Stimulated activated naive CD8-positive, alpha-beta T cell treated with anti-CD3 and anti-CD28 coated beads, Interleukin-15, Interleukin-2, amounts not matched to agents 100 ng/mL and 50 ng/mL, for 24 hours (primary cell): Measurements from ENCODE around the gene CNNM4.
A peak's percentile ranks its signal among the peaks of the same experiment; 100 is the strongest.
"Not testable (repeated sequence)": the region's sequence is repeated elsewhere in the genome, so short reads cannot be mapped to it uniquely, and the experiment has no call there.

Source experiments
- H3K27ac Mint-ChIP-seq: one replicate; pipeline ENCODE4 v1.8.0; 2021; ENCODE audit warnings: mild to moderate bottlenecking, mixed read lengths
- H3K27me3 Mint-ChIP-seq: one replicate; pipeline ENCODE4 v1.8.0; 2021; ENCODE audit warnings: mixed read lengths
- H3K36me3 Mint-ChIP-seq: one replicate; pipeline ENCODE4 v1.8.0; 2021; ENCODE audit warnings: low read depth, mixed read lengths
- H3K4me1 Mint-ChIP-seq: one replicate; pipeline ENCODE4 v1.8.0; 2021; ENCODE audit warnings: low read depth, mixed read lengths
- H3K4me3 Mint-ChIP-seq: one replicate; pipeline ENCODE4 v1.8.0; 2021; ENCODE audit warnings: mild to moderate bottlenecking, mixed read lengths
- H3K9me3 Mint-ChIP-seq: one replicate; pipeline ENCODE4 v1.8.0; 2021; ENCODE audit warnings: mixed read lengths

CNNM4 gene

DNA sequence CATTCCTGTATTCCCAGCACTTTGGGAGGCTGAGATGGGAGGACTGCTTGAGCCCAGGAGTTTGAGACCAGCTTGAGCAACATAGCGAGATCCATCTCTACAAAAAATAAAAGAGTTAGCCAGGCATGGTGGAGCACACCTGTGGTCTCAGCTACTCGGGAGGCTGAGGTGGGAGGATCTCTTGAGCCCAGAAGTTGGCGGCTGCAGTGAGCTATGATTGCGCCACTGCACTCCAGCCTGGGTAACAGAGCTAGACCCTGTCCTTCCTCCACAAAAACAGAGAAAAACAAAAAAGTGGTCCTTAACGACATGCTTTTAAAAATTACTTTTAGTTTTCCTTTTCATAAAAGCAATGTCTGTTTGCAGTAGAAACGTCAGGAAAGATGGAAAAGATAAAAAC, 35.8 kb downstream of the CNNM4 start:
- not testable (repeated sequence) for H3K27ac Mint-ChIP-seq, H3K27me3 Mint-ChIP-seq, H3K4me3 Mint-ChIP-seq, H3K9me3 Mint-ChIP-seq, H3K4me1 Mint-ChIP-seq
- H3K36me3 Mint-ChIP-seq, result peaks cover 12% of the 10 kb centered on the region

DNA sequence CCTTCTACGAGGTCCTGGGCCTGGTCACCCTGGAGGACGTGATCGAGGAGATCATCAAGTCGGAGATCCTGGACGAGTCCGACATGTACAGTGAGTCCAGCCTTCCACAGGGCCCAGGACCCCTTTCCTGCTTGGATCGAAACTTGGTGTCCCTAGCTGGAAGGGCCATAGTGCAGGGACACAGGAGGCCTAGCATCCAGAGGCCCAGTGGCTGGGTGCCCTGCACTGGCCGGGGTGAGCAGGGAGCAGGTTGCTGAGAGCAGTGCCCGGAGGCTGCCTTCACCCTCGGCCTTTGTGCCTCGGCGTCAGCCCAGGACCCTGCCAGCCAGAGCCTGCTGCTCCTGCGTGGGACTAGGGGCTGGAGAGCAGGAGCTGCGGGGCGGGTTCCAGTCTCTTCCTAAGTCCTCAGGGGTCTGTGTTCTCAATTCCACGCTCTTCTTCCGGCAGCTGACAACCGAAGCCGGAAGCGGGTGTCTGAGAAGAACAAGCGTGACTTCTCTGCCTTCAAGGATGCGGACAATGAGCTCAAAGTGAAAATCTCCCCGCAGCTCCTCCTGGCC, 36.4 kb downstream of the CNNM4 start:
- H3K4me3 Mint-ChIP-seq, result no peak overlapping the region
- no peak overlapping the region for H3K27ac Mint-ChIP-seq
- H3K4me1 Mint-ChIP-seq, result no peaks in the 10 kb centered on the region
- H3K27me3 Mint-ChIP-seq, result no peaks in the 10 kb centered on the region
- no peaks in the 10 kb centered on the region for H3K9me3 Mint-ChIP-seq
- peaks cover 12% of the 10 kb centered on the region for H3K36me3 Mint-ChIP-seq

DNA sequence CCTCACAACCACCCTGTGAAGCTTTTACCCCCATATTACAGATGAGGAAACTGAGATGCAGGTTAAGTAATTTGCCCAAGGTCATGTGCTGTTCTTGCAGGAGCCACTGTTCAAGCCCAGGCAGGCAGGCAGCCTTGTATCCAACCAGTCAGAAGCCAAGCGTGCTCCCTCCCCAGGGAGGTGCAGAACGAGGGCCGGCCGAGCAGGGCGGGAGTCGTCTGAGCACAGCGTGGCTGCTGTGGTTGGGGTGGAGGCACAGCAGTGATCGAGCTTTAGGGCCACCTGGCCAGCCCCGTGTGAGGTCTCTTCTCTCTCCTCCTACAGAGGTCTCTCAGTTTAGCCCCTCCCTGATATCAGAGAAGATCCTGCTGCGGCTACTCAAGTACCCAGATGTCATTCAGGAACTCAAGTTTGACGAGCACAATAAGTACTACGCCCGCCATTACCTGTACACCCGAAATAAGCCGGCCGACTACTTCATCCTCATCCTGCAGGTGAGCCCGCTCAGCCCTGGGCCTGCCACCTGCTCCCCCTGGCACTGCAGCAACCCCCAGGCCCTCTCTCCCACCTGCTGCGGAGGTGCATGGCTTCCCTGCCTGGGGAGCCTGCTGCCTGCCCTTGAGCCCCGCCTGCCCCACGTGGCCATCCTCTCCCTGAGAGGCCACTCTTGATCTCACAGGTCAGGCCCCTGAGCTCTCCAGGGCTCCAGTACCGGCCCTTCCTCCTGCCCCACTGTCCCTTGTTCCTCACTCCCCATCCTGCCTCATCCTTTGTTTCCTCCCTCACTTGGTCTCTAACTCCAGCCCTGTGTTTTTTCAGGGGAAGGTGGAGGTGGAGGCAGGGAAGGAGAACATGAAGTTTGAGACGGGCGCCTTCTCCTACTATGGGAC, 38.3 kb downstream of the CNNM4 start:
- Mint-ChIP-seq H3K9me3 (no peaks in the 10 kb centered on the region), H3K4me3 (no peak overlapping the region), H3K4me1 (no peaks in the 10 kb centered on the region), H3K27me3 (no peaks in the 10 kb centered on the region), H3K27ac (no peak overlapping the region), H3K36me3 (peaks cover 12% of the 10 kb centered on the region)

DNA sequence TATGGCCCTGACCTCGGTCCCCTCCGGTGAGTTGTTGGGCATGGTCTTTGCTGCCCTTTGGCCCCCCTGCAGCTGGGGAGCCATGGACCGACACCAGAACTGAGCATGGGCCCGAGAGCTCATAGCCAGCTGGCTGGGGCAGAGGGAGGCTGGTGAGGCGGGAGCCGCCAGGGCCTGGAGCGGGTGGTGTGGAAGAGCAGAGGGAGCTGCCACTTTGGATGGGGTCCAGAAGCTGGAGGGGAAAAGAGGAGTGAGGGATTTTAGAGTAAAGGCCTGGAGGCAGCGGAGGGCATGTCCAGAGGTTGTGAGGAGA, 38.9 kb downstream of the CNNM4 start:
- Mint-ChIP-seq H3K4me3 (no peak overlapping the region), H3K36me3 (peaks cover 12% of the 10 kb centered on the region), H3K27ac (no peak overlapping the region), H3K4me1 (no peaks in the 10 kb centered on the region), H3K27me3 (no peaks in the 10 kb centered on the region), H3K9me3 (no peaks in the 10 kb centered on the region)

DNA sequence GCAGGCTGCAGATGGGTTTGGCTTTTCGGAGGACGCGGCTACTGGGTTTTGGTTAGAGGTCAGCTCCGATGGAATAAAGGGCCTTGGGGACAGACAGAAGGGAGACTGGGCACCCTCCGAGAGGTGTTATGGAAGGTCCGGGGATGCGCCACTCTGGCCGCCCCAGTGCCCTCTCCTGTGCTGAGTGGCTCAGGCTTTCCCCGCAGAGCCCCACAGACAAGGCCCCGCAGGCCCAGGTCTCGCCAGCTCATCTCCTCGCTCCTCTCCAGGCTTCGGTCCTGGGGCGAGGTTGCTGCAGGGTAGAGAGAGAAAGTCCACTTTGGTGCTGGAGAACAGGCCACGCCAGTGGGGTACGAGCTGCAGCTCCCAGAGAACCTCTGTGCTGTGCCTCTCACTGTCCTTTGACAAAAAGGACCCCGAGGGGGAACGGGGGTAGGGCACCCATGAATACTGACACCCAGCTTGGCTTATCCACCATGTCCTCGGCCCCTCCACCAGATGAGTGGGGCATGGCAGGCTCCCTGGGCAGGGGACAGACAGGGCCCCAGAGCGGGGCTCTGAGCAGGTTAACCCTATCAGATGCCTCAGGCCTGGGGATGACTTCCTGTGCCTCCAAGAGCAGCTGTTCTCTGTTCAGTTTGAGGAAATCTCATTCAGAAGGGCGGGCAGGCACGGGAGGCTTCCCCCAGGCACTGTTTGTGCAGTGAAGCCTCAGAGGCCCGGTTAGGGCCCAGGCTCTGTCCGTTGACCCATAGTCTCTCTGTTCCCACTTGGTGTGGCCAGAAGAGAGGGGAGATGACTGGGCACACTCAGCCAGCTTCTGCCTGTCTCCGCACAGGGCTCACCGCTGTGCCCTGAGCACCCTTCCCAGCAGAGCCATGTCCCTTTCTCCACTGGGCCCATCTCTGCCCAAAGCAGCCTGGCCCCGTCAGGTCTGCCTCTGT, 39.6 kb downstream of the CNNM4 start:
- H3K27ac Mint-ChIP-seq, result no peak overlapping the region
- no peak overlapping the region for H3K4me3 Mint-ChIP-seq
- no peaks in the 10 kb centered on the region for H3K27me3 Mint-ChIP-seq
- no peaks in the 10 kb centered on the region for H3K4me1 Mint-ChIP-seq
- peaks cover 12% of the 10 kb centered on the region for H3K36me3 Mint-ChIP-seq
- no peaks in the 10 kb centered on the region for H3K9me3 Mint-ChIP-seq

DNA sequence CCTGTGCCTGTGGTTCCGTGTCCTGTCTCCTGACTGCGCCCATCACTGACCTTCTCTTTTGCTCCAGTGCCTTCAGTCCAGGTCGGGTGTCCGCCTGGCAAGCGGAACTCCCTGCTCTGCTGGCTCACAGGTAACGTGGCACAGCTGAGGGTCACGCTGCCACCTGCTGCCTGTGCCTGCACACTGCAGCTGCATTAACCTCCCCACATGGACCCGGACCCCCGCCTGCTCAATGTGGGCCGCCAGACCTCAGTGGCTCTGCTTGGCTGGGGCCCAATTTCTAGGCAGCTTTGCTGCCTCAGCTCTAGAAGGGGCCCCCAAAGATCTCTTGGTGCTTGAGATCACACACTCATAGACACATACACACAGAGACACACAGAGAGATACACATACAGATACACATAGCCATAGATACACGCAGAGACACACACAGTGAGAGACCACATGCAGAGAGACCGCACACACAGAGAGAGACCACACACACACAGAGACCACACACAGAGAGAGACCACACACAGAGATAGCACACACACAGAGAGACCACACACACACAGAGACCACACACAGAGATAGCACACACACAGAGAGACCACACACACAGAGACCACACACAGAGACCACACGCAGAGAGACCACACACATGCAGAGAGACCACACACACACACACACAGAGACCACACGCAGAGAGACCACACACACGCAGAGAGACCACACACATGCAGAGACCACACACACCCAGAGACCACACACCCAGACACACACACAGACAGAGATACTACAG, 40.5 kb downstream of the CNNM4 start:
- Mint-ChIP-seq H3K4me1 (peaks cover 1% of the 10 kb centered on the region), H3K9me3 (no peaks in the 10 kb centered on the region), H3K27me3 (no peaks in the 10 kb centered on the region), H3K4me3 (no peak overlapping the region), H3K36me3 (peaks cover 12% of the 10 kb centered on the region), H3K27ac (no peak overlapping the region)

DNA sequence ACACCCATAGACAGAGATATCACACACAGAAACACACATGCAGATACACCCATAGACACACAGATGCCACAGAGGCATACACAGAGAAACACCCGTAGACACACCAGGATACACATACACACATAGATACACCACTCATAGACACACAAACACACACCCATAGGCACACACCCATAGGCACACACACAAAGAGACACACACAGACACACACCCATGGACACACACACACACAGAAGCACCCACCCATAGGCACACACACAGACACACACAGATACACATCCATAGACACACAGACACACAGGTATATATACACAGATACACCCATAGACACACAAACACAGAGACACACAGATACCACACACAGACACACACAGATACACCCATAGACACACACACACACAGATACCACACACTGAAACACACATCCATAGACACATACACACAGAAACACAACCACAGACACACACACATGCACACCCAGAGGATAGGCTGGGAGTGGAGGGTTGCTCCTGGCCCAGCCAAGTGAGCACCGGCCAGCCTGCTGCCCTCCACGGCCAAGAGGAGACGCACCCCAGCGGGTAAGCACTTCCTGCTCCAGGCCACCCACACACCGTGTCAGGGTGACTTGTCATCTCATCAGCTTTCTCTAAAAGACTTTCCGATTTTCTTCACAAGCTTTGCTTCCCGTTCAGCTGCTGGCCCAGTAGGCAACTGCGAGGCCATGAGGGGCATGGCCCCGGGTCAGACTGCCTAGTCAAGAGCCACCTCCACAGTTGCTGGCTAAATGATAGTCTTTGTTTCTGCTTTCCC, 41.3 kb downstream of the CNNM4 start:
- no peaks in the 10 kb centered on the region for H3K27me3 Mint-ChIP-seq
- H3K9me3 Mint-ChIP-seq, result no peaks in the 10 kb centered on the region
- H3K4me3 Mint-ChIP-seq, result no peak overlapping the region
- H3K4me1 Mint-ChIP-seq, result peaks cover 9% of the 10 kb centered on the region
- H3K27ac Mint-ChIP-seq, result no peak overlapping the region
- peaks cover 12% of the 10 kb centered on the region for H3K36me3 Mint-ChIP-seq

DNA sequence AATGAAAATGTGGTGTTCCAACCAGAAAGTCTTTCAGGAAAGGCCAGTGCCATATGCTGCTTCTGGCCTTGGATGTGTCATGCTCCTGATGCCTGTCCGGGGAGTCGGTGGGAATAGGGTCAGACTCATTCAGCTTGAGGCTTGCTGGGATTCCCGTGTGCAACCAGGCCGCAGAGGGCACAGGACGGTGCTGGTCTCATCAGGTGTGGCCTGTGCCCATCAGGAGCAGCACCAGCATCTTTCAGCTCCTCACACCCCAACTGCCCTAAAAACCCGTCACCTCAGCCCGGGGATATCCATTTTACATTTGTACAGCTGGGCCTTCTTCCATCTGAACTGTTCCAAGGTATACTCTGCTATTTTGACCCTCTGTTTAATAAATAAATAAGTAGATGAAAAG, 42.0 kb downstream of the CNNM4 start:
- Mint-ChIP-seq H3K4me1 (peaks cover 9% of the 10 kb centered on the region), H3K4me3 (no peak overlapping the region), H3K9me3 (no peaks in the 10 kb centered on the region), H3K27ac (no peak overlapping the region), H3K27me3 (no peaks in the 10 kb centered on the region), H3K36me3 (peaks cover 12% of the 10 kb centered on the region)

DNA sequence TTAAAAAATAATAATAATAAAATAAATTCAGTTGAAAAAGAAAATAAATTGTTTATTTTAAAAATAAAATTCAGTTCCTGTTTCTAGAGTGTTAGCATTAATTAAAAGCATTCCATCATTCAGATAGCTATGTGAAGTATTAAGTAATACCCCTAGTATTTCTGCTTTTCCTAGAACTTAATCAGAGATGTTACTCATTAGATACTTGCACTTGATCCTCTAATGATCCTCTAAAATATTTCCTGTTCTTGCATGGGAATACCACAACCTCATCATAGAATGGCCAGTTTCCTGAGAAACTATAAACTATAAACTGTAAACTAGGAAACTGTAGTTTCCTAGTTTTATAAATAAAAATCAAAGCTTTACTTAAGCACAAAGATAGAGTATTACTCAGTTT, 44.3 kb downstream of the CNNM4 start:
- H3K9me3 Mint-ChIP-seq, result no peaks in the 10 kb centered on the region
- peaks cover 4% of the 10 kb centered on the region for H3K36me3 Mint-ChIP-seq
- peaks cover 9% of the 10 kb centered on the region for H3K4me1 Mint-ChIP-seq
- H3K27me3 Mint-ChIP-seq, result no peaks in the 10 kb centered on the region
- no peak overlapping the region for H3K4me3 Mint-ChIP-seq
- no peak overlapping the region for H3K27ac Mint-ChIP-seq

DNA sequence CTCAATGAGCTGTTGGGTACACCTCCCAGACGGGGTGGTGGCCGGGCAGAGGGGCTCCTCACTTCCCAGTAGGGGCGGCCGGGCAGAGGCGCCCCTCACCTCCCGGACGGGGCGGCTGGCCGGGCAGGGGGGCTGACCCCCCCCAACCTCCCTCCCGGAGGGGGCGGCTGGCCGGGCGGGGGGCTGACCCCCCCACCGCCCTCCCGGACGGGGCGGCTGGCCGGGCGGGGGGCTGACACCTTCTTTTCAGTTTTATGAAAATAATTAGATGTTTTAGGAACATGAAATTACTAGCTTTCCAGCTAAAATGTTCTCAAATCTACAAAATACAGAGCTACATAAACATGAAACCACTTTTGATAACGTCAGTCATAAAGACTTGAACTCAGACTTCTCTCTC, 45.2 kb downstream of the CNNM4 start:
- not testable (repeated sequence) for H3K4me3 Mint-ChIP-seq, H3K36me3 Mint-ChIP-seq, H3K27ac Mint-ChIP-seq, H3K9me3 Mint-ChIP-seq, H3K27me3 Mint-ChIP-seq, H3K4me1 Mint-ChIP-seq

DNA sequence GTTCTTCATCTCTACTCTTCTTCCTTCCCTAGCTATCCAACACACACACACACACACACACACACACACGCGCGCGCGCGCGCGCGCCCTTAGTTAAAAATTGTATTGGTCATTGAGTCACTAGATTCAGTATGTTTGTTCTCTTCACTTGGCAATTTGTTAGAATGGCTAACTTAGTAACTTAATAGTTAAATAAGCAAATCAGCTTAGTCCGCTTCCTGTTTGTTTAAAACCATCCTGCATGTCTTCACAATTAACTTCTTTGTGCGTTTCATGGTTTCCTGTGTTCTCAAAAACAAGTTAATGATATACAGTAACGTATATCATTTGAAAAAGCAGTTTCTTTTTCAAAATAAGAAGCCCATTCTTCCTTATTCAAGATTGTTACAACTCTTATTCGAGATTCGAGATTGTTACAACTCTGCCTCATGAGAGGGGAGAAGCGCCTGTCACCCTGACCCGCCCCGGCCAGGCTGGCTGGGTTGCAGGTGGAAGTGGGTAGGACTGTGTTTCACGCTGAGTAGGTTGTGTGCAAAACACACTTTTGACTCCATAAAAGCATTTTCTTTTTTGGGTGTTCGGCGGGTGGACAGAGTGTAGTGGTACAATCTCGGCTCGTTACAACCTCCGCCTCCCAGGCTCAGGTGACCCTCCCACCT, 45.9 kb downstream of the CNNM4 start:
- Mint-ChIP-seq H3K9me3 (no peaks in the 10 kb centered on the region), H3K27me3 (no peaks in the 10 kb centered on the region), H3K4me3 (no peak overlapping the region), H3K4me1 (peaks cover 9% of the 10 kb centered on the region), H3K36me3 (peaks cover 4% of the 10 kb centered on the region), H3K27ac (peak overlapping the region; percentile 72)

DNA sequence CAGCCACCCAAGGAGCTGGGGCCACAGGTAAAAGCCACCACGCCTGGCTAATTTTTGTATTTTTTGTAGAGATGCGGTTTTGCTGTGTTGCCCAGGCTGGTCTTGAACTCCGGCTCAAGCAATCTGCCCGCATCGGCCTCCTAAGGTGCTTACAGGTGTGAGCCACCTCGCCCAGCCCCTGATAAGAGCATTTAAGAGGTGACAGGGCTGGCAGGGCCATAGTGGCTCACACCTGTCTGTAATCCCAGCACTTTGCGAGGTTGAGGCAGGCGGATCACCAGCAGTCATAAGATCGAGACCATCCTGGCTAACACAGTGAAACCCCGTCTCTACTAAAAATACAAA, 46.4 kb downstream of the CNNM4 start:
- Mint-ChIP-seq H3K27ac (no peak overlapping the region), H3K9me3 (no peaks in the 10 kb centered on the region), H3K36me3 (peaks cover 4% of the 10 kb centered on the region), H3K4me1 (peaks cover 9% of the 10 kb centered on the region), H3K27me3 (no peaks in the 10 kb centered on the region), H3K4me3 (no peak overlapping the region)

DNA sequence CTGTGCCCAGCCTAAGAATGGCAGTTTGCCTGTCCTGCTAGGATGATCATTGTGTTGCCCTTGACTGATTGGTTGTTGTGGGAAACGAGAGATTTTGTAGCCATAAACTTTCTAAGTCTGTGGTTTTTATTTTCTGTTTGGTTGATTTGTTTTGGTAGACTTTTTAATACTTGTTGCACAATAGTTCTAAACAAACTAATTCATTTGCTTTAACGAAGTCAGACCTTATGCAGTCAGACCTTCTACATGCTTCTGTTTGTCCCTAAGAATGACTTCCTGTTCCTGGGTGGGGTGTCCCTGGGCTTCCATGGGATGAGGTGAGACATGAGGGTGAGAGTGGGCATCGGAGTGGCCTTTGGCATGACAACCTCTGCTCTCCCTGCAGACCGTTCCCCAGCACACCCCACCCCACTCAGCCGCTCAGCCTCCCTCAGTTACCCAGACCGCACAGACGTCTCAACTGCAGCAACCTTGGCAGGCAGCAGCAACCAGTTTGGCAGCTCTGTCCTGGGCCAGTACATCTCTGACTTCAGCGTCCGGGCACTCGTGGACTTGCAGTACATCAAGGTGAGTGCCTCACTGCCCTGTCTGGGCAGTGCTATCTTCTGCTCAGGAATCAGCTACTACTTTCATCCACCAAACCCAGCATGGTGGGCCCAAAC, 47.6 kb downstream of the CNNM4 start:
- Mint-ChIP-seq H3K27me3 (no peaks in the 10 kb centered on the region), H3K4me3 (no peak overlapping the region), H3K27ac (no peak overlapping the region), H3K36me3 (peaks cover 4% of the 10 kb centered on the region), H3K9me3 (no peaks in the 10 kb centered on the region), H3K4me1 (peaks cover 9% of the 10 kb centered on the region)
